Liver (tissue), 9 donors: Measurements from ENCODE around the gene ROPN1. TPM values are rescaled to one million over a fixed set of nuclear protein-coding genes. Genes with fewer than 3 reads are reported as not detected.
A peak's percentile ranks its signal among the peaks of the same experiment; 100 is the strongest.
"Not testable (repeated sequence)": the region's sequence is repeated elsewhere in the genome, so short reads cannot be mapped to it uniquely, and the experiment has no call there.

Experiments used
- DNase-seq: peaks from one replicate; pipeline ENCODE4 v3.0.0-alpha.2; 2017; ENCODE audit warnings: low spot score
- H3K27ac ChIP-seq, 2 donors: one replicate each; pipeline ENCODE4 v1.7.0; 2013; ENCODE audit warnings: inconsistent platforms in 2 of 2, low read length in 2 of 2, control low read depth in 1 of 2, low read depth in 1 of 2, mild to moderate bottlenecking in 1 of 2
- H3K27me3 ChIP-seq, 4 donors: one replicate each; pipeline versions ENCODE4 v1.6.1 to v1.7.0; 2013; ENCODE audit warnings: low read length in 3 of 4, inconsistent platforms in 1 of 4, mild to moderate bottlenecking in 1 of 4, moderate library complexity in 1 of 4; ENCODE audit not compliant: control insufficient read depth in 4 of 4, insufficient read depth in 4 of 4
- H3K36me3 ChIP-seq, 4 donors: one replicate each; pipeline versions ENCODE4 v1.6.1 to v1.7.0; 2013; ENCODE audit warnings: low read length in 3 of 4, mild to moderate bottlenecking in 3 of 4, low read depth in 1 of 4, moderate library complexity in 1 of 4; ENCODE audit not compliant: control insufficient read depth in 4 of 4, insufficient read depth in 3 of 4
- H3K4me1 ChIP-seq, 4 donors: one replicate each; pipeline versions ENCODE4 v1.6.1 to v1.7.0; 2013; ENCODE audit warnings: low read length in 3 of 4, mild to moderate bottlenecking in 3 of 4, moderate library complexity in 1 of 4; ENCODE audit not compliant: control insufficient read depth in 4 of 4, insufficient read depth in 4 of 4
- H3K4me3 ChIP-seq, 3 donors: one replicate each; pipeline versions ENCODE4 v1.6.1 to v1.7.0; 2013; ENCODE audit warnings: low read length in 3 of 3, control low read depth in 1 of 3, low read depth in 1 of 3, mild to moderate bottlenecking in 1 of 3
- H3K9ac ChIP-seq, 2 donors: one replicate each; pipeline ENCODE4 v1.7.0; 2013; ENCODE audit warnings: low read length in 2 of 2, mild to moderate bottlenecking in 2 of 2, moderate library complexity in 2 of 2, control low read depth in 1 of 2, low read depth in 1 of 2
- H3K9me3 ChIP-seq, 4 donors: one replicate each; pipeline versions ENCODE4 v1.6.1 to v1.7.0; 2013; ENCODE audit warnings: low read length in 3 of 4; ENCODE audit not compliant: control insufficient read depth in 4 of 4
- CTCF ChIP-seq: fragments of 150-350 bp; IDR thresholded peaks from 2 replicates; pipeline ENCODE4 v1.5.1; 2017; ENCODE audit warnings: improper control_type of control experiment, low read depth, low read length; ENCODE audit not compliant: missing input control
- EGR1 ChIP-seq, 2 donors: IDR thresholded peaks; 2 replicates each; pipeline ENCODE4 v1.6.1; 2016 to 2018; ENCODE audit warnings: antibody characterized with exemption in 2 of 2, low read depth in 2 of 2
- FOXA1 ChIP-seq: IDR thresholded peaks from 2 replicates; pipeline ENCODE4 v1.6.1; 2016; ENCODE audit warnings: antibody characterized with exemption
- GABPA ChIP-seq, 2 donors: IDR thresholded peaks in 1 of 2; conservative IDR thresholded peaks in 1 of 2; 2 replicates each; pipeline ENCODE4 v1.6.1; 2016; ENCODE audit warnings: antibody characterized with exemption in 2 of 2, mild to moderate bottlenecking in 1 of 2, moderate library complexity in 1 of 2
- HNF4A ChIP-seq, 2 donors: conservative IDR thresholded peaks; 2 replicates each; pipeline ENCODE4 v1.6.1; 2016; ENCODE audit warnings: antibody characterized with exemption in 2 of 2, mild to moderate bottlenecking in 2 of 2
- HNF4G ChIP-seq: IDR thresholded peaks from 2 replicates; pipeline ENCODE4 v1.6.1; 2016; ENCODE audit warnings: antibody characterized with exemption
- JUND ChIP-seq, 2 donors: IDR thresholded peaks; 2 replicates each; pipeline ENCODE4 v1.6.1; 2016; ENCODE audit warnings: antibody characterized with exemption in 2 of 2
- MAX ChIP-seq: IDR thresholded peaks from 2 replicates; pipeline ENCODE4 v1.6.1; 2016; ENCODE audit warnings: antibody characterized with exemption
- RAD21 ChIP-seq, 2 donors: IDR thresholded peaks; 2 replicates each; pipeline ENCODE4 v1.6.1; 2016; ENCODE audit warnings: antibody characterized with exemption in 2 of 2, mild to moderate bottlenecking in 2 of 2
- REST ChIP-seq: IDR thresholded peaks from 2 replicates; pipeline ENCODE4 v1.6.1; 2016; ENCODE audit warnings: antibody characterized with exemption, mild to moderate bottlenecking
- RXRA ChIP-seq, 2 donors: IDR thresholded peaks; 2 replicates each; pipeline ENCODE4 v1.6.1; 2017 to 2018; ENCODE audit warnings: antibody characterized with exemption in 2 of 2, mild to moderate bottlenecking in 1 of 2
- YY1 ChIP-seq: IDR thresholded peaks from 2 replicates; pipeline ENCODE4 v1.6.1; 2016; ENCODE audit warnings: antibody characterized with exemption, mild to moderate bottlenecking
- WGBS: extraction: QIAGEN DNeasy Blood & Tissue Kit; methylation state at CpG from one replicate; pipeline ENCODE4 v1.1.7; 2013; 5-methylcytosine and 5-hydroxymethylcytosine counted together
- polyA plus RNA-seq, 2 donors: library from polyadenylated mRNA; stranded (reverse) in 1 of 2; unstranded in 1 of 2; fragments of 200-250 nt in 1 of 2; fragments of >200 nt in 1 of 2; fragmentation: Nextera tagmentation in 1 of 2; extraction: Ambion mirVana in 1 of 2; gene quantifications; one replicate each; pipeline versions ENCODE4 v1.2.1 to v1.2.3, GENCODE V29; 2013 to 2015
- total RNA-seq, 2 donors: library from RNA; depleted of rRNA; stranded (reverse); fragments of >200 nt; gene quantifications; one replicate each; pipeline ENCODE4 v1.2.3, GENCODE V29; 2014
- donor health status: healthy.
- donor health status: healthy.
- donor health status: healthy.
- donor health status: healthy.
- donor health status: healthy.

ROPN1 gene
- total and polyA plus RNA-seq, 4 donors: not detected

GRCh38 chr3:123971406-123971805 is 20.5 kb downstream of the ROPN1 start:
- H3K9me3 ChIP-seq: no peaks in the 10 kb centered on the region
- no peaks in the 10 kb centered on the region for H3K4me1 ChIP-seq
- no peaks in the 10 kb centered on the region for H3K27me3 ChIP-seq
- no peak overlapping the region for H3K27ac ChIP-seq
- no peak overlapping the region for H3K4me3 ChIP-seq
- DNase-seq: no peak
- no peak for TF ChIP-seq FOXA1
- no peak for TF ChIP-seq JUND (IDR thresholded peaks at IDR 0.05)
- no peaks in the 10 kb centered on the region for H3K36me3 ChIP-seq
- no peak overlapping the region for H3K9ac ChIP-seq

- H3K36me3 ChIP-seq, H3K4me3 ChIP-seq, H3K9ac ChIP-seq, H3K27me3 ChIP-seq, DNase-seq, H3K9me3 ChIP-seq, H3K27ac ChIP-seq: not testable (repeated sequence)
- WGBS: 73% methylated on average over 2 of the region's 2 CpGs
- peaks cover 0 to 17% (median 15%) of the 10 kb centered on the region in 4 donors for H3K4me1 ChIP-seq
Observed at GRCh38 chr3:123967260-123967659, 24.7 kb downstream of the ROPN1 start.

GRCh38 chr3:123966799-123967198 is 25.1 kb downstream of the ROPN1 start:
- H3K36me3 ChIP-seq, H3K9ac ChIP-seq, H3K9me3 ChIP-seq, DNase-seq, H3K27me3 ChIP-seq, H3K4me3 ChIP-seq, H3K27ac ChIP-seq: not testable (repeated sequence)
- H3K4me1 ChIP-seq: peaks cover under 1 to 18% (median 16%) of the 10 kb centered on the region in 4 donors
- 63% methylated on average over 1 of the region's 1 CpG for WGBS

GRCh38 chr3:123964793-123965192 is 27.1 kb downstream of the ROPN1 start:
- H3K9me3 ChIP-seq: not testable (repeated sequence)
- WGBS: 33% methylated on average over 1 of the region's 1 CpG

GRCh38 chr3:123961508-123961856 is 30.4 kb downstream of the ROPN1 start:
- Histone ChIP-seq H3K27ac (peak overlapping the region; percentile 66 to 77), H3K9ac (peak overlapping the region in 1 of 2 donors; percentile 1), H3K9me3 (no peaks in the 10 kb centered on the region), H3K4me3 (peak overlapping the region; percentile 55 to 85 (median 84)), H3K27me3 (no peaks in the 10 kb centered on the region), H3K36me3 (no peaks in the 10 kb centered on the region), H3K4me1 (peaks cover 2 to 26% (median 24%) of the 10 kb centered on the region in 4 donors)
- WGBS: 5% methylated on average over 15 of the region's 15 CpGs
- no peak for DNase-seq
- TF ChIP-seq REST (no peak), FOXA1 (no peak), HNF4A (conservative IDR thresholded peaks at IDR 0.05) (no peak), RXRA (IDR thresholded peaks at IDR 0.05) (no peak), JUND (IDR thresholded peaks at IDR 0.05) (no peak), RAD21 (IDR thresholded peaks at IDR 0.05) (no peak), EGR1 (IDR thresholded peaks at IDR 0.05; ENCODE audit: low read depth in 2 of 2) (no peak), MAX (no peak), CTCF (no peak), YY1 (no peak)

More at GRCh38 chr3:123964793-123965192, 27.1 kb downstream of the ROPN1 start:
- not testable (repeated sequence) for H3K4me3 ChIP-seq, H3K27me3 ChIP-seq, H3K36me3 ChIP-seq, DNase-seq, H3K9ac ChIP-seq
- Histone ChIP-seq H3K27ac (peak overlapping the region in 1 of 2 donors; percentile 37), H3K4me1 (peaks cover 2 to 26% (median 24%) of the 10 kb centered on the region in 4 donors)
- peak in 1 of 2 donors; percentile 16 for TF ChIP-seq GABPA (IDR thresholded peaks at IDR 0.05 in 1 of 2, conservative IDR thresholded peaks at IDR 0.05 in 1 of 2)
- peak in 1 of 2 donors; percentile 72 for TF ChIP-seq RXRA (IDR thresholded peaks at IDR 0.05)
- peak; percentile 53 for TF ChIP-seq MAX
- TF ChIP-seq HNF4G: peak; percentile 47
- TF ChIP-seq HNF4A (conservative IDR thresholded peaks at IDR 0.05): peak; percentile 86 to 89
- TF ChIP-seq JUND (IDR thresholded peaks at IDR 0.05): peak in 1 of 2 donors; percentile 31
